Endothelial cell of umbilical vein (primary cell): ENCODE data around the gene COA4. TPM values are rescaled to one million over a fixed set of nuclear protein-coding genes. Genes with fewer than 3 reads are reported as not detected.

ENCODE experiments used
- BruUV-seq: library from RNA; stranded (reverse); fragments of 400-500 nt; replicated peaks from 2 replicates; lab custom pipeline; 2021; lab: Mats Ljungman, UMichigan
- CTCF ChIA-PET: fragments of 300-600, 350-600 bp; sonication (Branson Sonifier 250); formaldehyde crosslinking; loops from one replicate; lab custom pipeline; 2021; ENCODE audit warnings: antibody characterized with exemption, inconsistent platforms; lab: Charles Lee
- POLR2A ChIA-PET: fragments of 300-600, 350-600 bp; sonication (Branson Sonifier 250); formaldehyde crosslinking; loops from one replicate; lab custom pipeline; 2021; ENCODE audit warnings: antibody characterized with exemption, inconsistent platforms; lab: Charles Lee
- DNase-seq: peaks from one replicate; pipeline ENCODE4 v3.0.0-alpha.2; 2011; ENCODE audit warnings: low read depth, low spot score
- FAIRE-seq: peaks from 2 replicates; lab custom pipeline; 2011; peaks lifted over from hg19 to GRCh38; lab: Jason Lieb, UNC
- H2AFZ ChIP-seq: 2 replicates; pipeline ENCODE4 v1.6.0; 2012; ENCODE audit warnings: low read depth, low read length, control low read depth, inconsistent platforms
- H3K27ac ChIP-seq: 2 replicates; pipeline ENCODE4 v1.5.1; 2011; ENCODE audit warnings: low read depth, mild to moderate bottlenecking, control low read depth, low read length, moderate library complexity; ENCODE audit not compliant: insufficient read depth
- H3K27me3 ChIP-seq, 2 experiments: 2 replicates each; pipeline versions ENCODE4 v1.6.0 to v1.6.1; 2011; ENCODE audit warnings: low read length in 2 of 2, mixed read lengths in 1 of 2; ENCODE audit not compliant: control insufficient read depth in 2 of 2, insufficient read depth in 2 of 2
- H3K36me3 ChIP-seq, 2 experiments: 2 replicates in 1 of 2; 3 replicates in 1 of 2; pipeline ENCODE4 v1.5.1; 2011; ENCODE audit warnings: low read length in 2 of 2, mild to moderate bottlenecking in 1 of 2, moderate library complexity in 1 of 2; ENCODE audit not compliant: control insufficient read depth in 2 of 2, insufficient read depth in 2 of 2; ENCODE audit errors: extremely low read depth in 1 of 2
- H3K4me1 ChIP-seq: 3 replicates; pipeline ENCODE4 v1.5.1; 2011; ENCODE audit warnings: mild to moderate bottlenecking, low read length; ENCODE audit not compliant: control insufficient read depth, insufficient read depth; ENCODE audit errors: extremely low read depth
- H3K4me2 ChIP-seq: 2 replicates; pipeline ENCODE4 v1.6.1; 2011; ENCODE audit warnings: low read length, control low read depth, mixed read lengths; ENCODE audit not compliant: insufficient read depth
- H3K4me3 ChIP-seq, 3 experiments: fragments of 200-600 bp in 1 of 3; sonication (generic), shearing (Covaris generic) in 1 of 3; replicated peaks in 1 of 3; 2 replicates each; pipeline ENCODE4 v1.5.1; 2011 to 2016; ENCODE audit warnings: control low read depth in 3 of 3, low read length in 3 of 3, mild to moderate bottlenecking in 2 of 3, inconsistent platforms in 1 of 3, low read depth in 1 of 3, moderate library complexity in 1 of 3; ENCODE audit not compliant: insufficient read depth in 1 of 3
- H3K79me2 ChIP-seq: 2 replicates; pipeline ENCODE4 v1.6.0; 2012; ENCODE audit warnings: low read length, inconsistent platforms; ENCODE audit not compliant: control insufficient read depth, insufficient read depth
- H3K9ac ChIP-seq: replicated peaks from 2 replicates; pipeline ENCODE3; 2011; ENCODE audit warnings: low read length, control low read depth; ENCODE audit not compliant: insufficient read depth; ENCODE audit errors: extremely low read depth
- H3K9me1 ChIP-seq: replicated peaks from 3 replicates; pipeline ENCODE4 v1.6.0; 2011; ENCODE audit warnings: mild to moderate bottlenecking, low read length; ENCODE audit not compliant: control insufficient read depth, insufficient read depth; ENCODE audit errors: extremely low read depth
- H3K9me3 ChIP-seq: replicated peaks from 2 replicates; pipeline ENCODE4 v1.5.1; 2012; ENCODE audit warnings: low read length, inconsistent platforms; ENCODE audit not compliant: control insufficient read depth, insufficient read depth
- H4K20me1 ChIP-seq: replicated peaks from 2 replicates; pipeline ENCODE3; 2011; ENCODE audit warnings: mild to moderate bottlenecking, low read length; ENCODE audit not compliant: control insufficient read depth, insufficient read depth; ENCODE audit errors: extremely low read depth
- CTCF ChIP-seq, 2 donors: IDR thresholded peaks; 1 replicate in 1 of 2; 2 replicates in 1 of 2; pipeline ENCODE4 v1.5.1; 2011; ENCODE audit warnings: low read length in 2 of 2, mild to moderate bottlenecking in 2 of 2, moderate library complexity in 2 of 2, control low read depth in 1 of 2, inconsistent platforms in 1 of 2, low read depth in 1 of 2; ENCODE audit not compliant: insufficient read depth in 1 of 2; ENCODE audit errors: extremely low read depth in 1 of 2
- EZH2 ChIP-seq: IDR thresholded peaks from 2 replicates; pipeline ENCODE4 v1.6.1; 2012; ENCODE audit warnings: borderline replicate concordance, low read depth, mild to moderate bottlenecking, moderate library complexity, low read length, inconsistent platforms; ENCODE audit not compliant: severe bottlenecking
- FOS ChIP-seq: IDR thresholded peaks from 2 replicates; pipeline ENCODE4 v1.6.1; 2011; ENCODE audit warnings: mild to moderate bottlenecking, low read length, moderate library complexity, borderline replicate concordance; ENCODE audit not compliant: insufficient read depth
- GATA2 ChIP-seq: IDR thresholded peaks from 2 replicates; pipeline ENCODE4 v1.7.0; 2011; ENCODE audit warnings: low read depth, mild to moderate bottlenecking, moderate library complexity, mixed read lengths, low read length; ENCODE audit not compliant: insufficient read length, insufficient read depth
- JUN ChIP-seq: IDR thresholded peaks from 2 replicates; pipeline ENCODE4 v1.6.1; 2011; ENCODE audit warnings: borderline replicate concordance, low read depth; ENCODE audit not compliant: insufficient read length, insufficient read depth
- MYC ChIP-seq: IDR thresholded peaks from one replicate; pipeline ENCODE4 v1.6.1; 2011; ENCODE audit warnings: mild to moderate bottlenecking, low read depth, low read length
- POLR2A ChIP-seq: IDR thresholded peaks from 2 replicates; pipeline ENCODE4 v1.6.1; 2012; ENCODE audit warnings: low read depth, mild to moderate bottlenecking, control low read depth, low read length
- POLR2AphosphoS5 ChIP-seq: IDR thresholded peaks from 2 replicates; pipeline ENCODE4 v1.6.1; 2012; ENCODE audit warnings: low read depth, mild to moderate bottlenecking, control low read depth, low read length, moderate library complexity; ENCODE audit not compliant: insufficient read depth
- dilution Hi-C: fragments of 300-500 bp; cut with MboI; formaldehyde crosslinking; loops from one replicate; pipeline ENCODE4 v1.15.0; 2019; ENCODE audit warnings: low sequenced_read_pairs; ENCODE audit not compliant: extremely low pct_ligation_motif_present
- intact Hi-C: fragments of 100-400 bp; cut with micrococcal nuclease; formaldehyde crosslinking; loops from one replicate; pipeline ENCODE4 v1.10.0; 2022
- polyA plus RNA-seq, 4 experiments: library from polyadenylated mRNA; depleted of rRNA in 3 of 4; stranded (reverse) in 3 of 4; unstranded in 1 of 4; fragments of >200 nt; gene quantifications; 2 replicates each; pipeline versions ENCODE4 v1.2.1 to v1.2.3, GENCODE V29; 2011 to 2012; ENCODE audit warnings: missing spikeins in 1 of 4
- total RNA-seq: library from RNA; stranded (reverse); gene quantifications from 2 replicates; pipeline ENCODE4 v1.2.3, GENCODE V29; 2021
- TF ChIP-seq, protein P1 (sequence below): IDR thresholded peaks from 2 replicates; pipeline ENCODE4 v1.6.1; 2011; ENCODE audit not compliant: insufficient read depth, insufficient read length

COA4 gene
- total and polyA plus RNA-seq, 2 donors (not counting 3 experiments of a cell fraction or from before 2014, with no cell fraction given), result 58.1 to 120 TPM

GRCh38 chr11:73913472-73913871 lies 36.8 kb upstream of the COA4 start:
- H2AFZ ChIP-seq, result no peak overlapping the region
- H3K4me3 ChIP-seq, result no peak overlapping the region
- no peak for FAIRE-seq
- no peak overlapping the region for H3K4me2 ChIP-seq
- no peaks in the 10 kb centered on the region for H3K4me1 ChIP-seq
- H3K79me2 ChIP-seq, result no peaks in the 10 kb centered on the region
- BruUV-seq, result no TSS peak
- intact Hi-C loops, result no loop called here
- dilution Hi-C loops, result no loop called here
- TF ChIP-seq CTCF (IDR thresholded peaks at IDR 0.05; ENCODE audit: extremely low read depth in 1 of 2, insufficient read depth in 1 of 2, low read depth in 1 of 2, low read length in 2 of 2) (no peak), POLR2A (no peak), GATA2 (no peak), MYC (no peak), EZH2 (no peak), JUN (no peak), POLR2AphosphoS5 (no peak), FOS (no peak)
- TF ChIP-seq, protein P1, sequence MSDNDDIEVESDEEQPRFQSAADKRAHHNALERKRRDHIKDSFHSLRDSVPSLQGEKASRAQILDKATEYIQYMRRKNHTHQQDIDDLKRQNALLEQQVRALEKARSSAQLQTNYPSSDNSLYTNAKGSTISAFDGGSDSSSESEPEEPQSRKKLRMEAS, result no peak
- POLR2A ChIA-PET, result no interaction called here
- H3K27ac ChIP-seq, result no peak overlapping the region
- peaks cover 2% of the 10 kb centered on the region in 2 experiments for H3K36me3 ChIP-seq
- no peaks in the 10 kb centered on the region for H3K27me3 ChIP-seq
- no peaks in the 10 kb centered on the region for H3K9me1 ChIP-seq
- no peaks in the 10 kb centered on the region for H4K20me1 ChIP-seq
- no peaks in the 10 kb centered on the region for H3K9me3 ChIP-seq
- no peak overlapping the region for H3K9ac ChIP-seq
- DNase-seq, result no peak
- CTCF ChIA-PET, result no interaction called here
